Daoy (cell line): ENCODE measurements around the gene CDC42BPA. TPM values are rescaled to one million over a fixed set of nuclear protein-coding genes. Genes with fewer than 3 reads are reported as not detected.
A peak's percentile ranks its signal among the peaks of the same experiment; 100 is the strongest.
"Not testable (repeated sequence)": the region's sequence is repeated elsewhere in the genome, so short reads cannot be mapped to it uniquely, and the experiment has no call there.

ENCODE experiments used
- DNase-seq: peaks from one replicate; pipeline ENCODE4 v3.0.0-alpha.2; 2015; ENCODE audit warnings: low read depth
- total RNA-seq: library from RNA; depleted of rRNA; stranded (reverse); fragments of >200 nt; shearing (Covaris generic); gene quantifications from 2 replicates; pipeline ENCODE4 v1.2.3, GENCODE V29; 2014; rRNA removed

Gene CDC42BPA, protein sequence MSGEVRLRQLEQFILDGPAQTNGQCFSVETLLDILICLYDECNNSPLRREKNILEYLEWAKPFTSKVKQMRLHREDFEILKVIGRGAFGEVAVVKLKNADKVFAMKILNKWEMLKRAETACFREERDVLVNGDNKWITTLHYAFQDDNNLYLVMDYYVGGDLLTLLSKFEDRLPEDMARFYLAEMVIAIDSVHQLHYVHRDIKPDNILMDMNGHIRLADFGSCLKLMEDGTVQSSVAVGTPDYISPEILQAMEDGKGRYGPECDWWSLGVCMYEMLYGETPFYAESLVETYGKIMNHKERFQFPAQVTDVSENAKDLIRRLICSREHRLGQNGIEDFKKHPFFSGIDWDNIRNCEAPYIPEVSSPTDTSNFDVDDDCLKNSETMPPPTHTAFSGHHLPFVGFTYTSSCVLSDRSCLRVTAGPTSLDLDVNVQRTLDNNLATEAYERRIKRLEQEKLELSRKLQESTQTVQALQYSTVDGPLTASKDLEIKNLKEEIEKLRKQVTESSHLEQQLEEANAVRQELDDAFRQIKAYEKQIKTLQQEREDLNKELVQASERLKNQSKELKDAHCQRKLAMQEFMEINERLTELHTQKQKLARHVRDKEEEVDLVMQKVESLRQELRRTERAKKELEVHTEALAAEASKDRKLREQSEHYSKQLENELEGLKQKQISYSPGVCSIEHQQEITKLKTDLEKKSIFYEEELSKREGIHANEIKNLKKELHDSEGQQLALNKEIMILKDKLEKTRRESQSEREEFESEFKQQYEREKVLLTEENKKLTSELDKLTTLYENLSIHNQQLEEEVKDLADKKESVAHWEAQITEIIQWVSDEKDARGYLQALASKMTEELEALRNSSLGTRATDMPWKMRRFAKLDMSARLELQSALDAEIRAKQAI (N-terminal part only)
- 18.5 and 27.7 TPM in 2 replicates for total RNA-seq

- DNase-seq, result peak; percentile 93
These were observed at the start of gene CDC42BPA for GRCh38 chr1:227318016-227318852. Gene CDC42BPA, minus strand, starts transcription at chr1:227318492. Its CDS starts 1,310 bp downstream, at chr1:227317182.

GRCh38 chr1:227368009-227368408 is 49.7 kb upstream of the CDC42BPA start:
- DNase-seq, result no peak

DNA sequence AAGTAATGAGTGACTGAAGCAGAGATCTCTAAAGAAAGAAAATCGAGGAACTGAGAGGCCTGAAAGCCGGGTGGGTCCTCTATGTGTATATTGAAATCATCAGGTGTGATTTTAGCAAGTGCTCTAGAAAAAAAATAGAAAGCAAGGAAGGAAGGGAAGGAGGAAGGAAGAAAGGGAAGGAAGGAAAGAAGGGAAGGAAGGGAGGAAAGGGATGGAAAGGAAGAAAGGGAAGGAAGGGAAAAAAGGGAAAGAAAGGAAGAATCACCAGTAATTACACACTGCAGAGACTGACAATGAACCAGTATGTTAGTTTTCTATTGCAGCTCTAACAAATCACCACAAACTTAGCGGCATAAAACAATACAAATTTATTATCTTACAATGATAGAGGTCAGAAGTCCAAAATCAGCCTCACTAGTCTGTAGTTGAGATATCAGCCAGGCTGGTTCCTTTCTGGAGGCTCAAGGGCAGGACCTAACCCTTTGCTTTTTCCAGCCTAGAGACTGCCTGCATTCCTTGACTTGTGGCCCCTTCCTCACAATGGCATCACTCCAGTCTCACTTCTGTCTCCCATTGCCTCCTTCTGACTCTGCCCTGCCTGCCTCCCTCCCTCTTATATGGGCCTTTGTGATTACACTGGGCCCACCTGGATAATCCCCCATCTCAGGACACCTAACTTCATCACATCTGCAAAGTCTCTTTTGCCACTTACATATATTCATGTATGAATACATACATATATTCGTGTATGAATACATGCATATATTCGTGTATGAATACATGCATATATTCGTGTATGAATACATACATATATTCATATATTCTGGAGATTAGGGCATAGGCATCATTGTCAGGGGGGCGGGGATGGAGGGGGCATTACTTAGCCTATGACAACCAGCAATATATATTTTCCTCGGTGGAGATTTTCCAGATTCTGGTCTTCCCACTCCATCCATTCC is 47.5 kb upstream of the CDC42BPA start:
- DNase-seq, result no peak

DNA sequence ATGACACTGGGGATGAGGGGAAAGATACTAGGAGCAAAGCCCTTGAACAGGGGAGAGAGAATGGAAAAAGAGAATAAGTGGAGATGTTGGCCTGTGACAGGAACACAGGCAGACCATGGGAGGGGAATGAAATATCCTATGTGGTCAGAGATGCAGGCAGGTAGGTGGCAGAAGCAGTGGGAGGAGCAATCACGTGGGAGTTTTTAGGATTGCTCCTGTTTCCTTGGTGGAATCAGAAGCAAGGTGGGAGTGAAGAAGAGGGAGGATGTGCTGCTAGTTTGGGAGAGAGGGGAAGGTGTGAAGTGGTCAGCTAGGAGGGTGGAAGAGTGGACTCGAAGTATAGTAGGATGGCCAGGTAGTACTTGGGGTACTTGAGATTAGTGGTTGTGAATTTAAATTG is 46.4 kb upstream of the CDC42BPA start:
- no peak for DNase-seq

DNA sequence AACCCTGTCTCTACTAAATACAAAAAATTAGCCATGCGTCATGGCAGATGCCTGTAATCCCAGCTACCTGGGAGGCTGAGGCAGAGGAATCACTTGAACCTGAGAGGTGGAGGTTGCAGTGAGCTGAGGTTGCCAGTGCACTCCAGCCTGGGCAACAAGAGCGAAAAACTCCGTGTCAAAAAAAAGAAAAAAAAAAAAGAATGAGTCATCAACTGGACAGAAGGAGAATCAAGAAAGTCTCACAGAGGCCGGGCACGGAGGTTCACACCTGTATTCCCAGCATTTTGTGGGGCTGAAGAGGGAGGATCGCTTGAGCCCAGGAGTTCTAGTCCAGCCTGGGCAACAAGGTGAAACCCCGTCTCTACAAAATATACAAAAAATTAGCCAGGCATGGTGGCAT is 45.5 kb upstream of the CDC42BPA start:
- no peak for DNase-seq

GRCh38 chr1:227362039-227362438 is 43.7 kb upstream of the CDC42BPA start:
- DNase-seq, result no peak

DNA sequence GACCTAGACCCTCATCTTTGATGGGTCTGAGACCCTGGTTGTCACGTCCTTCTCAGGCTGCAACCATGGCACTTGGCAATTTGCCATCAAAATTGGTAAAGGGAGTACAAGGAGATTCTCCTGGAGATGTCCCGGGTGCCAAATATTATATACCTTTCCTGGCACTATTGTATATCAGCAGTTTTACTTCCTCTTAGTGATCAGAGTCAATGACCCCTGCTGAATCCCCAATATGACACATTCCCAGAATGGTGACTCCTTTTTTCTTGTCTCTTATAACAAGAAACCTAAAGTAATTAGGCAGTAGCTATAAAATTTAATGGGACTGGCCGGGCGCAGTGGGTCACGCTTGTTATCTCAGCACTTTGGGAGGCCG is 39.6 kb upstream of the CDC42BPA start:
- DNase-seq, result no peak

DNA sequence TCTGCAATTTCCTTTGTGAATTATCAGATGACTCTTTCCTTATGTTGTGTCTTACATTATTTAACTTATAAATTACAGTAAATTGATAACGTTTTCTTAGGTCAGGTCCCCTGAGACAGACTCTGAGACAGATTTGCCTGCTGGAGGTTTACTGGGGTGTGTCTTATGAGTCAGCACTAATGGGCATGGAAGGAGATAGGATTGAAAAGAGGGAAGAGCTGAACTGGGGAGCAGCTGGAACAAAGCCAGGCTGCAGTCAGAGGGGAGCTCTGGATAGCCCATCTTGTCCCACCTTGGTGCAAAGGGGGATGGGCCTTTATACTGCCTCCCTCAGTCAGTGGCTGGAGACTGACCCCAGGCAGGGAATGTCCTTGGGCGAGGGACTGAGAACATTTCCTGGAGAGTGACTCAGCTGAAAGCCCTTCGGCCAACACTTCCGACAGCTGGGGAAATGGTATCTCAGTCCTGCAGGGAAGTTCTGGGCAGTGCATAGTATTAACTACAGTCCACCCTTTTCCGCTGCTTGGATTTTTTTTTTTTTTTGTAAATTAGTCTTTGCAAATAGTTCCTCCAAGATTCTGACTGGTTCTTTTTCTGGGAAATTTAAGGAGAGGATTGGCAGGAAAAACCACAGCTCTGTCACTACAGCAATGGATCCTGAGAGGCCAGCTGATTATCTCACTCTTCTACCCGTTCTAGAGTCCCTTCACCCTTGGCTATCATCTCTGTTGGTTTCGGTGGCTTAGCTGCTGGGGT is 39.1 kb upstream of the CDC42BPA start:
- DNase-seq, result peak; percentile 87

- DNase-seq, result peak; percentile 20
These were observed 38.4 kb upstream of the CDC42BPA start for GRCh38 chr1:227356620-227357146.

GRCh38 chr1:227355542-227356245 is 37.4 kb upstream of the CDC42BPA start:
- no peak for DNase-seq

GRCh38 chr1:227353186-227353585 is 34.9 kb upstream of the CDC42BPA start:
- no peak for DNase-seq

GRCh38 chr1:227352164-227352563 is 33.9 kb upstream of the CDC42BPA start:
- DNase-seq, result not testable (repeated sequence)

DNA sequence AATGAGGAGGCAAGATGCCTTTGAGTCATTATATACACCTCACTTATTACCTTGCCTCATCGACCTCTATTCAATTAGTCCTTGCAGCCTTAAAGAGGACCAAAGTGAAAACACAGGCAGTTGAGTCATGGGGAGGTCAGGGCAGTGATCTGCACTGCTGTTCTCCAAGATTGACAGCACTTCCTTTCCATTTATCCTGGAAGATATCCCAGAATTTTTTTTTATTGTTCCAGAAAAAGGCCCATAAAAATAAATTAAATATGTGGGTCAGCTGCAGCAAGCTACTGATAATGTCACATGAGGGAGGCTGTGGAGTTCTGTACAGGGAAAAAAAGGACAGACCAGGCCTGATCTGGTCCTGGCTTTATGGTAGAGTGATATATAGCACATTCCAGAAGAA is 33.2 kb upstream of the CDC42BPA start:
- DNase-seq, result peak; percentile 11

DNA sequence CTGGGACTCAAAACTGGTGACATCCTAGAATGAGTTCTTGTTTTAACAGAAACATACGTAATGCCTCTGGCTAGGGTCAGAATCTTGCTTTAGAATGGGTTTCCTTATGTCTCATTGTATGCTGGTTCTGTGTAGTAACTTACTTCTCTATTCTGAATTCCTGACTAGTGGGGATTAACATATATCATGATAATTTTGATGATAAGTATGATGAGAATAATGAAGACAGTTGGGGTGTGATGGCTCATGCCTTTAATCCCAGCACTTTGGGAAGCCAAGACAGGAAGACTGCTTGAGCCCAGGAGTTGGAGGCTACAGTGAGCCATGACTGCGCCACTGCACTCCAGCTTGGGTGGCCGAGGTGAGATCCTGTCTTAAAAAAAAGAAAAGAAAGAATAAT is 31.7 kb upstream of the CDC42BPA start:
- no peak for DNase-seq

DNA sequence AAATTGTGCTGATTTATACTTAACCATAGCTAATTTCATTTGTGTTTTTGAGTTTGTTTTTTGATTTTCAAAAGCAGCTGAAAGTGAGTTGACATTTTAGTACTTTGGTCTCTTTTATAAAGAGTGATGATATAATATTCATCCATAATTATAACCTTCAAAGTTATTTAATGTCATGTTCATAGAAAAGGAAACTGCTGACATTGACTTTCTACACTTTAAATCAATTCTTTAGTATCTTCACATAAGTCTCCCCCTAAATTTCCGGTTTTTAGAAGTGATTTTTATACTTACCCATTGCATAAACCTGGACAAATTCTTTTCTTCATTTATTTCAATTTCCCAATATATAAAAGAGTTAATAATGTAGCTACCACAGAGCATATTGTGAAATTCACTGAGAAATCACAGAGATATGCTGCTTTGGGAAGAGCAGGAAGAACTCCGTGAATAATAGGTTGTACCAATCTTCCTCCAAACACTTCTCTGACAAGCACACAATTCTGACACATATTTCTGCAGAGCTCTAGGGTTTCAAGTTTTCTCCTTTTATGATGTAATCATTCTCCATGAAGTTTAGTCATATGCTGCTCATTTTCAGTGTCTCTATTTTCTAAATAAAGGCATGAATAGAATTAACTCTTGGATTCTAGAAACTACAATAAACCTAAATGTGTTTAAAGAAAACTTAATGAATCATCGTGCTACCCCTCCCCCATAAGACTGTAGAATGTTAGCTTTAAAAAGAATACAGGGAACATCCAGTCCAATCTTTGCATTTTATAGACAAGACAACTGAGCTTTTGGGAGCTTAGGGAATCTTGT is 25.6 kb upstream of the CDC42BPA start:
- peak; percentile 9 for DNase-seq

- no peak for DNase-seq
These were observed 24.9 kb upstream of the CDC42BPA start for GRCh38 chr1:227343206-227343605.

DNA sequence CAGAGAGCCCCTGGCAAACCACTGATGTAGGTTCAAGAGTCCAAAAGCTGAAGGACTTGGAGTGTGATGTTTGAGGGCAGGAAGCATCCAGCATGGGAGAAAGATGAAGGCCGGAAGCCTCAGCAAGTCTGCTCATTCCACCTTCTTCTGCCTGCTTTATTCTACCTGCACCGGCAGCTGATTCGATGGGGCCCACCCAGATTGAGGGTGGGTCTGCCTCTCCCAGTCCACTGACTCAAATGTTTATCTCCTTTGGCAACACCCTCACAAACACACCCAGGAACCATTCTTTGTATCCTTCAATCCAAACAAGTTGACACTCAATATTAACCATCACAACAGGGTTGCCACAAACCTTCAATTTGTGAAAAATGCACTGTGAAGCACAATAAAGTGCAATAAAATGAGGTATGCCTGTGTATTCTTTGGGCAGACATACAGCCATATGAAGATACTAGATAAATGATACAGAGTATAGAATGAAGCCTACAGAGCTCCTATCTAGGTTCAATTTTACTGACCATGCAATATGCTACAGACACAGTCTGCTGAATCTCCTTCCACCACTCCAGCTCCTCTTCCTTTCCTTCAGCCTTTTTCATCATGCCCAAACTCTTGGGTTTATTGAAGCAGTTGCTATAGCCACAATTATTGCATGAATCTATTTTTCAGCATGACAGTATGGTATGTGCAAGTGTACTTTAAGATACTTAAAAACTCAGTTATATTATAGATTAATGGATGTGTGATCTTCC is 24.0 kb upstream of the CDC42BPA start:
- no peak for DNase-seq
